H9 (cell line): ENCODE data around the gene AP3D1. TPM values are rescaled to one million over a fixed set of nuclear protein-coding genes. Genes with fewer than 3 reads are reported as not detected.

ENCODE experiments used
- DNase-seq: peaks from one replicate; pipeline ENCODE4 v3.0.0-alpha.2; 2017
- H2AFZ ChIP-seq: one replicate; pipeline ENCODE4 v1.6.1; 2013; ENCODE audit warnings: mild to moderate bottlenecking, low read length, control low read depth, moderate library complexity
- H2AK5ac ChIP-seq: 2 replicates; pipeline ENCODE4 v1.6.1; 2013; ENCODE audit warnings: low read length, control low read depth, mixed read lengths; ENCODE audit not compliant: insufficient read length
- H2BK120ac ChIP-seq: one replicate; pipeline ENCODE4 v1.6.1; 2013; ENCODE audit warnings: low read depth, mild to moderate bottlenecking, low read length, control low read depth, inconsistent platforms; ENCODE audit not compliant: poor library complexity, severe bottlenecking
- H2BK12ac ChIP-seq: 2 replicates; pipeline ENCODE4 v1.6.1; 2013; ENCODE audit warnings: low read length, control low read depth, mixed read lengths, low read depth; ENCODE audit not compliant: insufficient read length
- H2BK15ac ChIP-seq: 2 replicates; pipeline ENCODE4 v1.6.1; 2013; ENCODE audit warnings: low read depth, low read length, control low read depth
- H2BK20ac ChIP-seq: one replicate; pipeline ENCODE4 v1.6.1; 2013; ENCODE audit warnings: low read depth, mild to moderate bottlenecking, low read length, control low read depth, inconsistent platforms; ENCODE audit not compliant: poor library complexity, severe bottlenecking
- H2BK5ac ChIP-seq: 2 replicates; pipeline ENCODE4 v1.6.1; 2013; ENCODE audit warnings: low read length, control low read depth, mixed read lengths; ENCODE audit not compliant: insufficient read length
- H3K14ac ChIP-seq: 2 replicates; pipeline ENCODE4 v1.6.1; 2013; ENCODE audit warnings: low read length, control low read depth; ENCODE audit not compliant: insufficient read depth
- H3K18ac ChIP-seq: 2 replicates; pipeline ENCODE4 v1.6.1; 2013; ENCODE audit warnings: low read depth, mild to moderate bottlenecking, mixed read lengths, low read length, control low read depth; ENCODE audit not compliant: insufficient read length
- H3K23ac ChIP-seq: 2 replicates; pipeline ENCODE4 v1.6.1; 2013; ENCODE audit warnings: low read length, control low read depth, mixed read lengths, low read depth; ENCODE audit not compliant: insufficient read length
- H3K23me2 ChIP-seq: 2 replicates; pipeline ENCODE4 v1.6.1; 2013; ENCODE audit warnings: low read depth, mild to moderate bottlenecking, mixed read lengths, low read length, control low read depth; ENCODE audit not compliant: insufficient read length, poor library complexity, severe bottlenecking
- H3K27ac ChIP-seq: 2 replicates; pipeline ENCODE4 v1.5.1; 2013; ENCODE audit warnings: low read length, control low read depth, mixed read lengths, low read depth; ENCODE audit not compliant: insufficient read length
- H3K27me3 ChIP-seq: 2 replicates; pipeline ENCODE4 v1.6.1; 2013; ENCODE audit warnings: low read length, control low read depth, inconsistent platforms; ENCODE audit not compliant: insufficient read depth
- H3K4ac ChIP-seq: 2 replicates; pipeline ENCODE4 v1.6.1; 2013; ENCODE audit warnings: low read depth, mild to moderate bottlenecking, control low read depth, inconsistent platforms, low read length, moderate library complexity
- H3K4me1 ChIP-seq: 2 replicates; pipeline ENCODE4 v1.6.1; 2013; ENCODE audit warnings: low read length, control low read depth, inconsistent platforms; ENCODE audit not compliant: insufficient read depth
- H3K4me2 ChIP-seq: 2 replicates; pipeline ENCODE4 v1.6.1; 2013; ENCODE audit warnings: low read length, control low read depth, mixed read lengths; ENCODE audit not compliant: insufficient read length, insufficient read depth
- H3K56ac ChIP-seq: 2 replicates; pipeline ENCODE4 v1.6.1; 2013; ENCODE audit warnings: low read depth, mild to moderate bottlenecking, mixed read lengths, low read length, control low read depth; ENCODE audit not compliant: insufficient read length
- H3K79me1 ChIP-seq: 2 replicates; pipeline ENCODE4 v1.6.1; 2013; ENCODE audit warnings: low read depth, mild to moderate bottlenecking, moderate library complexity, low read length, control low read depth, inconsistent platforms; ENCODE audit not compliant: insufficient read depth, poor library complexity, severe bottlenecking
- H3K79me2 ChIP-seq: 2 replicates; pipeline ENCODE4 v1.6.1; 2013; ENCODE audit warnings: low read length, control low read depth, inconsistent platforms; ENCODE audit not compliant: insufficient read depth
- H3K9ac ChIP-seq: 2 replicates; pipeline ENCODE4 v1.6.1; 2013; ENCODE audit warnings: low read length, control low read depth, mixed read lengths; ENCODE audit not compliant: insufficient read length; ENCODE audit errors: extremely low read depth
- H3K9me3 ChIP-seq: one replicate; pipeline ENCODE4 v1.6.1; 2013; ENCODE audit warnings: low read depth, low read length, inconsistent platforms; ENCODE audit not compliant: control insufficient read depth
- H3T11ph ChIP-seq: one replicate; pipeline ENCODE4 v1.6.1; 2013; ENCODE audit warnings: mild to moderate bottlenecking, low read length, control low read depth, inconsistent platforms
- H4K20me1 ChIP-seq: one replicate; pipeline ENCODE4 v1.6.1; 2013; ENCODE audit not compliant: control insufficient read depth, insufficient read length, insufficient read depth
- H4K5ac ChIP-seq: 2 replicates; pipeline ENCODE4 v1.6.1; 2013; ENCODE audit warnings: low read depth, mild to moderate bottlenecking, mixed read lengths, low read length, control low read depth; ENCODE audit not compliant: insufficient read length
- H4K8ac ChIP-seq: replicated peaks from 2 replicates; pipeline ENCODE4 v1.6.1; 2013; ENCODE audit warnings: low read length, control low read depth, mixed read lengths, low read depth; ENCODE audit not compliant: insufficient read length
- H4K91ac ChIP-seq: 2 replicates; pipeline ENCODE4 v1.6.1; 2013; ENCODE audit warnings: low read depth, mild to moderate bottlenecking, moderate library complexity, mixed read lengths, low read length, control low read depth; ENCODE audit not compliant: insufficient read length
- H3K27ac Mint-ChIP-seq, 3 experiments: 2 replicates in 2 of 3; 3 replicates in 1 of 3; pipeline ENCODE4 v1.8.0; 2020 to 2021; ENCODE audit warnings: mixed read lengths in 3 of 3, mild to moderate bottlenecking in 1 of 3, moderate library complexity in 1 of 3
- H3K27me3 Mint-ChIP-seq: 2 replicates; pipeline ENCODE4 v1.8.0; 2021; ENCODE audit warnings: low read depth, mild to moderate bottlenecking, moderate library complexity, mixed read lengths
- H3K36me3 Mint-ChIP-seq, 3 experiments: 2 replicates in 2 of 3; 3 replicates in 1 of 3; pipeline ENCODE4 v1.8.0; 2020 to 2021; ENCODE audit warnings: low read depth in 3 of 3, mixed read lengths in 3 of 3; ENCODE audit not compliant: insufficient read depth in 1 of 3
- H3K4me1 Mint-ChIP-seq, 2 experiments: 2 replicates each; pipeline ENCODE4 v1.8.0; 2020; ENCODE audit warnings: mixed read lengths in 2 of 2
- H3K4me3 Mint-ChIP-seq, 2 experiments: 2 replicates in 1 of 2; 3 replicates in 1 of 2; pipeline ENCODE4 v1.8.0; 2020 to 2021; ENCODE audit warnings: mild to moderate bottlenecking in 2 of 2, mixed read lengths in 2 of 2, moderate library complexity in 1 of 2
- H3K9me3 Mint-ChIP-seq, 2 experiments: 2 replicates in 1 of 2; 3 replicates in 1 of 2; pipeline ENCODE4 v1.8.0; 2020; ENCODE audit warnings: mild to moderate bottlenecking in 2 of 2, mixed read lengths in 2 of 2, moderate library complexity in 1 of 2
- WGBS: extraction: QIAGEN DNeasy Blood & Tissue Kit; methylation state at CpG from one replicate; pipeline ENCODE4 v1.1.7; 2013; ENCODE audit warnings: missing lambda C conversion rate, low lambda C conversion rate, mixed read lengths; ENCODE audit not compliant: insufficient read length; ENCODE audit errors: extremely low coverage; 5-methylcytosine and 5-hydroxymethylcytosine counted together
- total RNA-seq: library from RNA; stranded (reverse); gene quantifications from 2 replicates; pipeline ENCODE4 v1.2.1, GENCODE V29; 2021
- TF ChIP-seq, protein P1 (sequence below): fragments of 200-600 bp; sonication (generic); conservative IDR thresholded peaks from 3 replicates; pipeline ENCODE4 v1.8.0; 2021; ENCODE audit warnings: antibody characterized with exemption, mild to moderate bottlenecking

Gene AP3D1
- total RNA-seq, 1 experiment from 2014 or later = 142 TPM

DNA sequence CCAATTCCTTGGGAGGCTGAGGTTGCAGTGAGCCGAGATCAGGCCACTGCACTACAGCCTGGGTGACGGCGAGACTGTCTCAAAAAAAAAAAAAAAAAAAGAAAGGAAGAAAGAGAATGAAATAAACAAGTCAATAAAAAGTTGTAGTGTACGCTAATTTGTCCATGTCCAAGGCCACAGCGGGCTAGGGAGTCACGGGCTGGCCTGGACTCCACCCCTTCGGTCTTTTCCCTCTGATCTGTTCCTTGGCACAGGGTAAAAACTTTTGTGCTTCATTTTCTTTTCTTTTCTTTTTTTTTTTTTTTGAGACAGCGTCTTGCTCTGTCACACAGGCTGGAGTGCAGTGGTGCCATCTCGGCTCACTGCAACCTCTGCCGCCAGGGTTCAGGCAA, 80.9 kb downstream of the AP3D1 start:
- no peaks in the 10 kb centered on the region for H3K27me3 ChIP-seq
- no peaks in the 10 kb centered on the region for H3K27me3 Mint-ChIP-seq
- no peak overlapping the region for H2AK5ac ChIP-seq
- H3K23ac ChIP-seq = no peak overlapping the region
- H4K5ac ChIP-seq = no peak overlapping the region
- no peaks in the 10 kb centered on the region for H3K9me3 ChIP-seq
- no peak overlapping the region for H3T11ph ChIP-seq
- H2BK15ac ChIP-seq = no peak overlapping the region
- H3K14ac ChIP-seq = no peak overlapping the region
- no peak overlapping the region for H3K9ac ChIP-seq
- no peak overlapping the region for H3K27ac ChIP-seq
- H3K56ac ChIP-seq = no peak overlapping the region
- no peaks in the 10 kb centered on the region for H4K20me1 ChIP-seq
- H2BK5ac ChIP-seq = no peak overlapping the region
- H2AFZ ChIP-seq = no peak overlapping the region
- no peak overlapping the region for H2BK20ac ChIP-seq
- no peak overlapping the region for H2BK12ac ChIP-seq
- TF ChIP-seq, protein P1, sequence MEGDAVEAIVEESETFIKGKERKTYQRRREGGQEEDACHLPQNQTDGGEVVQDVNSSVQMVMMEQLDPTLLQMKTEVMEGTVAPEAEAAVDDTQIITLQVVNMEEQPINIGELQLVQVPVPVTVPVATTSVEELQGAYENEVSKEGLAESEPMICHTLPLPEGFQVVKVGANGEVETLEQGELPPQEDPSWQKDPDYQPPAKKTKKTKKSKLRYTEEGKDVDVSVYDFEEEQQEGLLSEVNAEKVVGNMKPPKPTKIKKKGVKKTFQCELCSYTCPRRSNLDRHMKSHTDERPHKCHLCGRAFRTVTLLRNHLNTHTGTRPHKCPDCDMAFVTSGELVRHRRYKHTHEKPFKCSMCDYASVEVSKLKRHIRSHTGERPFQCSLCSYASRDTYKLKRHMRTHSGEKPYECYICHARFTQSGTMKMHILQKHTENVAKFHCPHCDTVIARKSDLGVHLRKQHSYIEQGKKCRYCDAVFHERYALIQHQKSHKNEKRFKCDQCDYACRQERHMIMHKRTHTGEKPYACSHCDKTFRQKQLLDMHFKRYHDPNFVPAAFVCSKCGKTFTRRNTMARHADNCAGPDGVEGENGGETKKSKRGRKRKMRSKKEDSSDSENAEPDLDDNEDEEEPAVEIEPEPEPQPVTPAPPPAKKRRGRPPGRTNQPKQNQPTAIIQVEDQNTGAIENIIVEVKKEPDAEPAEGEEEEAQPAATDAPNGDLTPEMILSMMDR = no peak
- peaks cover 4 to 21% (median 16%) of the 10 kb centered on the region in 3 experiments for H3K36me3 Mint-ChIP-seq
- WGBS = no CpG with 5 or more reads among the region's 10 CpGs
- H3K27ac Mint-ChIP-seq = no peak overlapping the region
- no peak overlapping the region for H3K4ac ChIP-seq
- H3K4me1 Mint-ChIP-seq = peaks cover 0 to 2% of the 10 kb centered on the region in 2 experiments; a peak in 1 of 4 replicates
- H4K91ac ChIP-seq = no peak overlapping the region
- no peaks in the 10 kb centered on the region for H3K4me1 ChIP-seq
- no peaks in the 10 kb centered on the region for H3K79me1 ChIP-seq
- H3K4me3 Mint-ChIP-seq = no peak overlapping the region
- DNase-seq = no peak
- no peak overlapping the region for H3K4me2 ChIP-seq
- no peak overlapping the region for H3K18ac ChIP-seq
- H2BK120ac ChIP-seq = no peak overlapping the region
- H3K9me3 Mint-ChIP-seq = no peaks in the 10 kb centered on the region
- H3K23me2 ChIP-seq = no peaks in the 10 kb centered on the region
- no peak overlapping the region for H4K8ac ChIP-seq
- no peaks in the 10 kb centered on the region for H3K79me2 ChIP-seq
